K562 (cell line): ENCODE data around the gene SRC. TPM values are rescaled to one million over a fixed set of nuclear protein-coding genes. Genes with fewer than 3 reads are reported as not detected.

ENCODE experiments used
- ATAC-seq: fragments of 200-7000 bp; cut with Tn5 transposase; 3 replicates; pipeline ENCODE4 v1.9.1; 2020; ENCODE audit warnings: moderate library complexity
- BruUV-seq: library from RNA; stranded (reverse); fragments of 400-500 nt; replicated peaks from 2 replicates; lab custom pipeline; 2021; lab: Mats Ljungman, UMichigan
- CTCF ChIA-PET: fragments of 300-600 bp; formaldehyde crosslinking; extraction: SDS; loops from one replicate; lab custom pipeline; 2021; ENCODE audit warnings: low intra/inter-chr PET ratio; lab: Yijun Ruan, JAX
- POLR2A ChIA-PET: fragments of 300-600, 350-650 bp; sonication (Branson Sonifier 250); formaldehyde crosslinking; extraction: SDS; loops from one replicate; lab custom pipeline; 2021; ENCODE audit warnings: antibody characterized with exemption, inconsistent platforms; lab: Yijun Ruan, JAX
- DNase-seq, 4 experiments: peaks; one replicate each; pipeline versions ENCODE4 v3.0.0 to v3.0.0-alpha.2; 2011 to 2018; ENCODE audit warnings: low spot score in 3 of 4, mixed read lengths in 3 of 4; ENCODE audit errors: extremely low read depth in 1 of 4
- FAIRE-seq: peaks from 2 replicates; lab custom pipeline; 2011; peaks lifted over from hg19 to GRCh38; lab: Jason Lieb, UNC
- H2AFZ ChIP-seq: 2 replicates; pipeline ENCODE4 v1.6.0; 2011; ENCODE audit warnings: low read depth, low read length, control low read depth, inconsistent platforms
- H3K27ac ChIP-seq: fragments of 200-600 bp; 3 replicates; pipeline ENCODE4 v1.8.0; 2011; ENCODE audit warnings: low read depth, mild to moderate bottlenecking, control low read depth, inconsistent platforms, low read length, moderate library complexity, mixed read lengths; ENCODE audit errors: extremely low read depth
- H3K27me3 ChIP-seq, 2 experiments: fragments of 300-600 bp in 1 of 2; 2 replicates in 1 of 2; 3 replicates in 1 of 2; pipeline versions ENCODE4 v1.6.0 to v1.8.0; 2011; ENCODE audit warnings: inconsistent platforms in 2 of 2, low read length in 2 of 2, mild to moderate bottlenecking in 1 of 2, mixed read lengths in 1 of 2, moderate library complexity in 1 of 2; ENCODE audit not compliant: control insufficient read depth in 2 of 2, insufficient read depth in 2 of 2
- H3K36me3 ChIP-seq: fragments of 300-600 bp; 3 replicates; pipeline ENCODE4 v1.8.0; 2011; ENCODE audit warnings: mild to moderate bottlenecking, low read length, inconsistent platforms; ENCODE audit not compliant: control insufficient read depth, insufficient read depth
- H3K4me1 ChIP-seq, 2 experiments: fragments of 200-600 bp in 1 of 2; replicated peaks in 1 of 2; 2 replicates in 1 of 2; 3 replicates in 1 of 2; pipeline versions ENCODE4 v1.5.1 to v1.8.0; 2011; ENCODE audit warnings: inconsistent platforms in 2 of 2, low read length in 2 of 2, mild to moderate bottlenecking in 1 of 2, mixed read lengths in 1 of 2, moderate library complexity in 1 of 2; ENCODE audit not compliant: control insufficient read depth in 2 of 2, insufficient read depth in 2 of 2
- H3K4me2 ChIP-seq: 2 replicates; pipeline ENCODE4 v1.6.1; 2011; ENCODE audit warnings: low read length, control low read depth, inconsistent platforms, mixed read lengths; ENCODE audit not compliant: insufficient read depth
- H3K4me3 ChIP-seq: fragments of 200-600 bp; sonication (generic), shearing (Covaris generic); 2 replicates; pipeline ENCODE4 v1.5.1; 2016; ENCODE audit warnings: control low read depth, inconsistent platforms
- H3K79me2 ChIP-seq: fragments of 200-600 bp; 3 replicates; pipeline ENCODE4 v1.8.0; 2011; ENCODE audit warnings: low read length, inconsistent platforms; ENCODE audit not compliant: control insufficient read depth, insufficient read depth
- H3K9ac ChIP-seq, 2 experiments: 2 replicates each; pipeline versions ENCODE4 v1.6.0 to v1.6.1; 2011; ENCODE audit warnings: low read depth in 2 of 2, low read length in 2 of 2, control low read depth in 1 of 2, inconsistent platforms in 1 of 2, mild to moderate bottlenecking in 1 of 2, mixed read lengths in 1 of 2; ENCODE audit not compliant: insufficient read depth in 1 of 2
- H3K9me1 ChIP-seq: one replicate; pipeline ENCODE4 v1.6.0; 2011; ENCODE audit warnings: inconsistent platforms, mild to moderate bottlenecking, low read length, moderate library complexity; ENCODE audit not compliant: control insufficient read depth, insufficient read depth
- H3K9me3 ChIP-seq: replicated peaks from 2 replicates; pipeline ENCODE4 v1.5.1; 2011; ENCODE audit warnings: low read depth, low read length, inconsistent platforms; ENCODE audit not compliant: control insufficient read depth, insufficient read depth
- H4K20me1 ChIP-seq: replicated peaks from 2 replicates; pipeline ENCODE4 v1.6.1; 2011; ENCODE audit warnings: low read length, inconsistent platforms, mixed read lengths; ENCODE audit not compliant: control insufficient read depth, insufficient read depth
- BCOR ChIP-seq: fragments of 450-650 bp; IDR thresholded peaks from 2 replicates; pipeline ENCODE4 v1.6.1; 2016
- ETV5 ChIP-seq: sonication (generic); formaldehyde crosslinking; IDR thresholded peaks from 2 replicates; pipeline ENCODE4 v1.4.0; 2020; ENCODE audit warnings: low read depth, mild to moderate bottlenecking, missing genetic modification reagents
- FOXJ2 ChIP-seq: fragments of 200-800 bp; sonication (Bioruptor generic); IDR thresholded peaks from 2 replicates; pipeline ENCODE4 v1.6.1; 2016; ENCODE audit warnings: missing genetic modification characterization, missing compliant biosample characterization
- FOXK1 ChIP-seq: sonication (generic); formaldehyde crosslinking; IDR thresholded peaks from 2 replicates; pipeline ENCODE4 v1.8.0; 2022; ENCODE audit warnings: missing genetic modification reagents, mild to moderate bottlenecking, borderline replicate concordance
- FOXK2 ChIP-seq, 2 experiments: fragments of 450-650 bp; IDR thresholded peaks in 1 of 2; conservative IDR thresholded peaks in 1 of 2; 2 replicates each; pipeline ENCODE4 v1.6.1; 2016; ENCODE audit warnings: low read depth in 2 of 2, mild to moderate bottlenecking in 1 of 2
- HNRNPL ChIP-seq: fragments of 200-400 bp; formaldehyde crosslinking; IDR thresholded peaks from 2 replicates; pipeline ENCODE4 v1.6.1; 2017; ENCODE audit warnings: low read depth, mild to moderate bottlenecking, low read length
- POLR2G ChIP-seq: fragments of 200-400 bp; formaldehyde crosslinking; IDR thresholded peaks from 2 replicates; pipeline ENCODE4 v1.6.1; 2017; ENCODE audit warnings: low read depth, mild to moderate bottlenecking, antibody characterized with exemption, low read length, moderate library complexity
- RFX1 ChIP-seq: fragments of 450-650 bp; IDR thresholded peaks from 2 replicates; pipeline ENCODE4 v1.6.1; 2016; ENCODE audit warnings: mild to moderate bottlenecking, moderate library complexity
- RFX5 ChIP-seq: IDR thresholded peaks from 2 replicates; pipeline ENCODE4 v1.6.1; 2011; ENCODE audit warnings: low read depth, mild to moderate bottlenecking, improper control_type of control experiment, low read length
- TAF1 ChIP-seq: IDR thresholded peaks from 2 replicates; pipeline ENCODE4 v1.6.1; 2011; ENCODE audit warnings: mild to moderate bottlenecking, low read length, moderate library complexity; ENCODE audit not compliant: insufficient read depth, control insufficient read depth, severe bottlenecking; ENCODE audit errors: extremely low read depth
- TEAD4 ChIP-seq, 2 experiments: sonication (generic) in 1 of 2; formaldehyde crosslinking in 1 of 2; IDR thresholded peaks; 2 replicates each; pipeline versions ENCODE4 v1.6.1 to v1.8.0; 2012 to 2022; ENCODE audit warnings: borderline replicate concordance in 1 of 2, inconsistent platforms in 1 of 2, low read length in 1 of 2, mild to moderate bottlenecking in 1 of 2, missing genetic modification reagents in 1 of 2
- ZKSCAN1 ChIP-seq: fragments of 150-350 bp; IDR thresholded peaks from 2 replicates; pipeline ENCODE4 v1.6.1; 2016; ENCODE audit warnings: low read depth, low read length
- ZNF146 ChIP-seq: IDR thresholded peaks from one replicate; pipeline ENCODE4 v1.6.1; 2018; ENCODE audit warnings: missing compliant biosample characterization; ENCODE audit not compliant: unreplicated experiment
- WGBS: fragments of 100-300 bp; shearing (Covaris generic); methylation state at CpG from one replicate; pipeline ENCODE4 v1.1.6; 2016; ENCODE audit warnings: low coverage, mixed read lengths; ENCODE audit not compliant: insufficient coverage; ENCODE audit errors: missing lambda C conversion rate; 5-methylcytosine and 5-hydroxymethylcytosine counted together
- in situ Hi-C: fragments of 300-500 bp; cut with MboI; formaldehyde crosslinking; loops from 4 replicates; pipeline ENCODE4 v1.15.0; 2018; ENCODE audit warnings: inconsistent platforms, mixed read lengths
- intact Hi-C: fragments of 100-400 bp; cut with micrococcal nuclease; formaldehyde crosslinking; loops from 2 replicates; pipeline ENCODE4 v1.14.2; 2022
- polyA plus RNA-seq, 8 experiments: library from polyadenylated mRNA; depleted of rRNA in 4 of 8; stranded (reverse) in 5 of 8; unstranded in 3 of 8; fragments of >200 nt; fragmentation: Nextera tagmentation in 2 of 8; fragmentation: Illumina TruSeq in 1 of 8; extraction: Ambion mirVana in 2 of 8; extraction: Trizol in 1 of 8; gene quantifications; 2 replicates each; pipeline versions ENCODE4 v1.2.1 to v1.2.3, GENCODE V29; 2011 to 2014; ENCODE audit warnings: inconsistent platforms in 1 of 8, missing spikeins in 1 of 8
- total RNA-seq, 7 experiments: library from RNA; depleted of rRNA in 6 of 7; stranded (reverse); fragments of >200 nt in 6 of 7; fragmentation: Illumina TruSeq in 2 of 7; extraction: Trizol in 2 of 7; gene quantifications; 2 replicates each; pipeline versions ENCODE4 v1.2.1 to v1.2.3, GENCODE V29; 2011 to 2021; ENCODE audit warnings: low replicate concordance in 1 of 7
- TF ChIP-seq, protein P1 (sequence below): fragments of 250-450 bp; sonication (Bioruptor Pico); IDR thresholded peaks from 2 replicates; pipeline ENCODE4 v1.6.1; 2021; ENCODE audit warnings: mild to moderate bottlenecking

The SRC gene
- total and polyA plus RNA-seq, 9 of the 15 experiments (the other 6 are each of a cell fraction or from before 2014, with no cell fraction given) = 0.06 to 8.5 (median 3.1) TPM

DNA sequence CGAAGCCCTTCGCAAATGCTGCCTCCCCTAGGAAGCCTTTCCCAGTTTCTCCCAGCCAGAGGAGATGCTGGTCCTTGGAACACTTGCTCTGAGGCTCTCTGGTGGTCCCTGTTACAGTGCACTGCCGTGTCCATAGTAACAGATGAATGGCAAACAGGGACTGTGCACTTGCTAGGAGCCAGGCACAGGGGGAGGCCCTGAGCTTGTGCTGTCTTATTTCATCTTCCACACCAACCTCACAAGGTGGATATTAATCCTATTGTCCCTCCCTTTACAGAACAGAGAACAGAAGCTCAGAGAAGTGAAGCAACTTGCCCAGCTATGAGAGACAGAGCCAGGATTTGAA lies 19.0 kb downstream of the SRC start:
- in situ Hi-C loops = no loop called here
- Histone ChIP-seq H3K79me2 (no peaks in the 10 kb centered on the region), H3K9ac (no peak overlapping the region)
- peak; percentile 74 for ATAC-seq
- no TSS peak for BruUV-seq
- TF ChIP-seq RFX1 (peak; percentile 52; the same call in 1 of the 2 replicates), FOXK2 (conservative IDR thresholded peaks at IDR 0.05 in 1 of 2, IDR thresholded peaks at IDR 0.05 in 1 of 2; ENCODE audit: low read depth in 2 of 2) (no peak)
- TF ChIP-seq, all 486 proteins: peak for 1
- Histone ChIP-seq H3K9me1 (no peaks in the 10 kb centered on the region), H2AFZ (no peak overlapping the region), H3K36me3 (peaks cover 5% of the 10 kb centered on the region; the same call in 1 of the 3 replicates), H4K20me1 (peaks cover 7% of the 10 kb centered on the region; the same call in 1 of the 2 replicates), H3K9me3 (no peaks in the 10 kb centered on the region), H3K27me3 (no peaks in the 10 kb centered on the region), H3K4me2 (no peak overlapping the region), H3K4me3 (no peak overlapping the region), H3K4me1 (peaks cover 0 to 24% of the 10 kb centered on the region in 2 experiments; a peak in 2 of 5 replicates), H3K27ac (no peak overlapping the region)
- intact Hi-C loops = no loop called here
- WGBS = 71% methylated on average over 3 of the region's 3 CpGs
- ChIA-PET POLR2A (interaction anchor here (1.9 kb wide), 1 partner anchor 17 kb away, joined by 7 read pairs; no protein-coding TSS in a partner anchor), CTCF (no interaction called here)
- DNase-seq (no peak), FAIRE-seq (no peak)

DNA sequence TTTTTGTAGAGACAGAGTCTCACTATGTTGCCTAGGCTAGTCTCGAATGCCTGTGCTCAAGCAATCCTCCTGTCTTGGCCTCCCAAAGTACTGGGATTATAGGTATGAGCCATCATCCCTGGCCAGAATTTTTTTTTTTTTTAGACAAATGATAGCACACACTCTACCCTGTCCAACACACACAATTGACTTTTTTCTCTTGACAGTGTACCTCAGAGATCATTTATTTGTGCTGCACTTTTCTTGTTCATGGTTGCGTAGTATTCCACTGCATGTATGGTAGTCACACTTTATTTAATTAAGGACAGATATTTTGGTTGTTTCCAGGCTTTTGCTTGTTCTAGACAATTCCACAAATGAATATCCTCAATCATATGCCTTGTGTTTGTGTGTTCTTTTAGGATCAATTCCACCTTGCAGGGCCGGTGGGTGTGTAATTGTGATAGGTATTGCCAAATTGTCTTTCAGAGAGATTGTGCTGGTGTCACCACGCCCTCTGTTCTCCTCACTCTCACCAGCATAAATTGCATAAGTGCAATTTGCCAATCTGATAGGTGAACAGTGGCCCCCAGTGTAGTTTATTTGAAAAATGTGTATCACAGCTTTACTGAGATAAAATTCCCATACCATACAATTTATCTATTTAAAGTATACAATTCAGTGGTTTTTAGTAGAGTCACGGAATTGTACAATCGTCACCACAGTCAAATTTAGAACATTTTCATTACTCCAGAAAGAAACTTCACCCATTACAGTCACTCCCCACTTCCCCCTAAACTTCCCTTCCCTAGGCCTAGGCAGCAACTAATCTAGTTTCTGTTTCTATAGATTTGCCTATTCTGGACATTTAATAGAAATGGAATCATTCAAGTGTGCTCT lies 20.1 kb downstream of the SRC start:
- H3K9me3 ChIP-seq = no peaks in the 10 kb centered on the region
- H4K20me1 ChIP-seq = peaks cover 7% of the 10 kb centered on the region; the same call in 1 of the 2 replicates
- peaks cover 0 to 24% of the 10 kb centered on the region in 2 experiments; a peak in 2 of 5 replicates for H3K4me1 ChIP-seq
- ATAC-seq = no peak
- intact Hi-C loops = no loop called here
- DNase-seq = no peak
- no peak overlapping the region for H2AFZ ChIP-seq
- in situ Hi-C loops = no loop called here
- ChIA-PET POLR2A (interaction anchor here (1.9 kb wide), 1 partner anchor 18 kb away, joined by 7 read pairs; no protein-coding TSS in a partner anchor), CTCF (interaction anchor here (0.6 kb wide), 1 partner anchor 171 kb away, joined by 3 read pairs; no protein-coding TSS in a partner anchor)
- no peak overlapping the region for H3K4me3 ChIP-seq
- no TSS peak for BruUV-seq
- no peak for FAIRE-seq
- H3K9ac ChIP-seq = no peak overlapping the region
- 49% methylated on average over 6 of the region's 6 CpGs for WGBS
- H3K36me3 ChIP-seq = peaks cover 5% of the 10 kb centered on the region; the same call in 1 of the 3 replicates
- H3K27me3 ChIP-seq = no peaks in the 10 kb centered on the region
- no peak overlapping the region for H3K4me2 ChIP-seq
- H3K9me1 ChIP-seq = no peaks in the 10 kb centered on the region
- no peaks in the 10 kb centered on the region for H3K79me2 ChIP-seq
- H3K27ac ChIP-seq = no peak overlapping the region
- TF ChIP-seq ETV5 (CRISPR knock-in tag) (no peak), FOXJ2 (no peak), POLR2G (no peak), ZKSCAN1 (no peak), TEAD4 (IDR thresholded peaks at IDR 0.05; ENCODE audit: low read length) (no peak), TEAD4 (CRISPR knock-in tag; IDR thresholded peaks at IDR 0.05; ENCODE audit: borderline replicate concordance) (no peak), FOXK1 (CRISPR knock-in tag) (no peak), TAF1 (no peak), RFX5 (no peak), BCOR (peak; percentile 65; the same call in 1 of the 2 replicates), HNRNPL (no peak), ZNF146 (CRISPR knock-in tag) (peak; percentile 99)
- TF ChIP-seq, protein P1, sequence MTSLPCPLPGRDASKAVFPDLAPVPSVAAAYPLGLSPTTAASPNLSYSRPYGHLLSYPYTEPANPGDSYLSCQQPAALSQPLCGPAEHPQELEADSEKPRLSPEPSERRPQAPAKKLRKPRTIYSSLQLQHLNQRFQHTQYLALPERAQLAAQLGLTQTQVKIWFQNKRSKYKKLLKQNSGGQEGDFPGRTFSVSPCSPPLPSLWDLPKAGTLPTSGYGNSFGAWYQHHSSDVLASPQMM (CRISPR knock-in tag) = no peak
